Endothelial cell of coronary artery (primary cell): Measurements from ENCODE around the gene PROM1. TPM values are rescaled to one million over a fixed set of nuclear protein-coding genes. Genes with fewer than 3 reads are reported as not detected.

Source experiments
- total RNA-seq: library from RNA; depleted of rRNA; stranded (reverse); fragments of >200 nt; gene quantifications from 2 replicates; pipeline ENCODE4 v1.2.3, GENCODE V29; 2014

PROM1 gene
- total RNA-seq: under 0.01 and 0.18 TPM in 2 replicates

GRCh38 chr4:16083241-16084191 lies at the start of gene PROM1:
Gene PROM1 (minus strand): TSS chr4:16084023. CDS start chr4:16075906, 8,117 bp downstream.

GRCh38 chr4:15963001-15963451 lies 120.8 kb downstream of the PROM1 start, which contains the start of gene FGFBP2:
Gene FGFBP2 (minus strand): TSS chr4:15963175. CDS start chr4:15963129, 46 bp downstream.

GRCh38 chr4:15938640-15939039 lies 145.2 kb downstream of the PROM1 start, which contains the start of gene FGFBP1:
Gene FGFBP1 (minus strand): TSS chr4:15938740. CDS start chr4:15936632, 2,108 bp downstream.

Other genes with a start within 250 kb of the PROM1 start
- not detected in 2 replicates for gene FGFBP1, start 145.3 kb downstream of the PROM1 start, total RNA-seq
- not detected in 2 replicates for gene FGFBP2, start 120.8 kb downstream of the PROM1 start, total RNA-seq
- 6.6 and 13.7 TPM in 2 replicates for gene TAPT1, start 142.4 kb upstream of the PROM1 start, total RNA-seq